A549 (cell line): ENCODE results near the gene TBL1X. TPM values are rescaled to one million over a fixed set of nuclear protein-coding genes. Genes with fewer than 3 reads are reported as not detected.

Experiments
- ATAC-seq, 2 experiments: fragments of 200-7000 bp in 1 of 2; fragments of >200 bp in 1 of 2; cut with Nextera tagmentation in 1 of 2; cut with Tn5 transposase in 1 of 2; 3 replicates each; pipeline versions ENCODE4 v1.8.0 to v1.9.1; 2018 to 2020; ENCODE audit warnings: mild to moderate bottlenecking in 1 of 2, moderate library complexity in 1 of 2
- CTCF ChIA-PET: fragments of 300-600 bp; sonication (Branson Sonifier 250); formaldehyde crosslinking; extraction: SDS; loops from one replicate; lab custom pipeline; 2021; ENCODE audit warnings: antibody characterized with exemption, inconsistent platforms; lab: Yijun Ruan, JAX
- POLR2A ChIA-PET: fragments of 350-600 bp; formaldehyde crosslinking; extraction: SDS; loops from one replicate; lab custom pipeline; 2021; ENCODE audit warnings: antibody characterized with exemption, inconsistent platforms; lab: Yijun Ruan, JAX
- DNase-seq, 2 experiments: peaks; one replicate each; pipeline versions ENCODE4 v3.0.0 to v3.0.0-alpha.2; 2011 to 2016; ENCODE audit warnings: low read depth in 1 of 2, low spot score in 1 of 2
- FAIRE-seq: peaks from 2 replicates; lab custom pipeline; 2011; peaks lifted over from hg19 to GRCh38; lab: Jason Lieb, UNC
- H3K27ac ChIP-seq, 2 experiments: fragments of >200 bp; sonication (Bioruptor Twin); formaldehyde crosslinking; 3 replicates each; pipeline ENCODE4 v1.5.1; 2016 to 2017
- H3K4me1 ChIP-seq: fragments of >200 bp; sonication (Bioruptor Twin); formaldehyde crosslinking; 3 replicates; pipeline ENCODE4 v1.6.1; 2016
- H3K4me2 ChIP-seq: fragments of >200 bp; sonication (Bioruptor Twin); formaldehyde crosslinking; 3 replicates; pipeline ENCODE4 v1.6.1; 2016
- H3K4me3 ChIP-seq: fragments of >200 bp; sonication (Bioruptor Twin); formaldehyde crosslinking; 3 replicates; pipeline ENCODE4 v1.5.1; 2016
- H3K9me3 ChIP-seq: fragments of >200 bp; sonication (Bioruptor Twin); formaldehyde crosslinking; 3 replicates; pipeline ENCODE4 v1.6.1; 2016
- BHLHE40 ChIP-seq: IDR thresholded peaks from 2 replicates; pipeline ENCODE4 v1.6.1; 2012; ENCODE audit warnings: low read depth, low read length, inconsistent platforms
- CHD2 ChIP-seq: fragments of 150-350 bp; IDR thresholded peaks from 2 replicates; pipeline ENCODE4 v1.6.1; 2014; ENCODE audit warnings: low read length; ENCODE audit not compliant: partially characterized antibody
- CHD4 ChIP-seq: fragments of 200-600 bp; sonication (generic); IDR thresholded peaks from 2 replicates; pipeline ENCODE4 v1.6.1; 2016; ENCODE audit warnings: antibody characterized with exemption, mild to moderate bottlenecking, borderline replicate concordance
- EHF ChIP-seq: fragments of 250-450 bp; sonication (Bioruptor Pico); IDR thresholded peaks from 2 replicates; pipeline ENCODE4 v1.5.0; 2020; ENCODE audit warnings: mild to moderate bottlenecking
- EHMT2 ChIP-seq: fragments of 200-600 bp; sonication (generic); IDR thresholded peaks from 2 replicates; pipeline ENCODE4 v1.6.1; 2016; ENCODE audit warnings: antibody characterized with exemption, low read depth, mild to moderate bottlenecking, moderate library complexity
- EP300 ChIP-seq, 2 experiments: fragments of >200 bp; sonication (Bioruptor Twin); formaldehyde crosslinking; IDR thresholded peaks; 2 replicates in 1 of 2; 3 replicates in 1 of 2; pipeline ENCODE4 v1.6.1; 2016 to 2017
- FOSB ChIP-seq: fragments of 250-450 bp; sonication (Bioruptor Pico); IDR thresholded peaks from 2 replicates; pipeline ENCODE4 v1.5.0; 2020; ENCODE audit warnings: mild to moderate bottlenecking, moderate library complexity
- FOSL2 ChIP-seq, 2 experiments: fragments of 450-650 bp in 1 of 2; fragments of >200 bp in 1 of 2; sonication (Bioruptor Twin) in 1 of 2; formaldehyde crosslinking; IDR thresholded peaks; 2 replicates each; pipeline versions ENCODE4 v1.5.0 to v1.6.1; 2016 to 2020; ENCODE audit warnings: mild to moderate bottlenecking in 1 of 2, moderate library complexity in 1 of 2
- HDAC2 ChIP-seq: fragments of 200-600 bp; sonication (generic); IDR thresholded peaks from 2 replicates; pipeline ENCODE4 v1.6.1; 2016
- HOXB5 ChIP-seq: fragments of 250-450 bp; sonication (Bioruptor Pico); IDR thresholded peaks from 2 replicates; pipeline ENCODE4 v1.5.0; 2020; ENCODE audit warnings: mild to moderate bottlenecking, moderate library complexity
- JUNB ChIP-seq: fragments of >200 bp; sonication (Bioruptor Twin); formaldehyde crosslinking; IDR thresholded peaks from 2 replicates; pipeline ENCODE4 v1.6.1; 2016
- MYC ChIP-seq: IDR thresholded peaks from 2 replicates; pipeline ENCODE4 v1.6.1; 2012; ENCODE audit warnings: mild to moderate bottlenecking, inconsistent platforms, low read length, improper control_type of control experiment, borderline replicate concordance
- NPAS2 ChIP-seq: fragments of 250-450 bp; sonication (Bioruptor Pico); IDR thresholded peaks from 2 replicates; pipeline ENCODE4 v1.8.0; 2022; ENCODE audit warnings: mild to moderate bottlenecking, moderate library complexity, borderline replicate concordance
- POLR2A ChIP-seq: IDR thresholded peaks from 2 replicates; pipeline ENCODE4 v1.6.1; 2012; ENCODE audit warnings: mild to moderate bottlenecking, low read length
- RFX5 ChIP-seq: fragments of 450-650 bp; IDR thresholded peaks from 2 replicates; pipeline ENCODE4 v1.7.1; 2014; ENCODE audit warnings: antibody characterized with exemption, mild to moderate bottlenecking, moderate library complexity
- RNF2 ChIP-seq: fragments of 200-600 bp; sonication (generic); IDR thresholded peaks from 2 replicates; pipeline ENCODE4 v1.6.1; 2016; ENCODE audit warnings: low read depth, mild to moderate bottlenecking, antibody characterized with exemption, moderate library complexity, borderline replicate concordance
- TFCP2L1 ChIP-seq: fragments of 250-450 bp; sonication (Bioruptor Pico); IDR thresholded peaks from 2 replicates; pipeline ENCODE4 v1.5.0; 2021; ENCODE audit warnings: mild to moderate bottlenecking
- TP53 ChIP-seq: fragments of 250-450 bp; sonication (Bioruptor Pico); IDR thresholded peaks from 2 replicates; pipeline ENCODE4 v1.5.0; 2021; ENCODE audit warnings: mild to moderate bottlenecking, moderate library complexity
- ZFP36 ChIP-seq: fragments of 450-650 bp; IDR thresholded peaks from 2 replicates; pipeline ENCODE4 v1.6.1; 2014; ENCODE audit warnings: borderline replicate concordance; ENCODE audit not compliant: partially characterized antibody
- ZSCAN20 ChIP-seq: fragments of 250-450 bp; sonication (Bioruptor Pico); IDR thresholded peaks from 2 replicates; pipeline ENCODE4 v1.8.0; 2022; ENCODE audit warnings: mild to moderate bottlenecking, moderate library complexity
- WGBS: methylation state at CpG from one replicate; pipeline ENCODE4 v1.1.6; 2017; ENCODE audit errors: missing lambda C conversion rate; 5-methylcytosine and 5-hydroxymethylcytosine counted together
- polyA plus RNA-seq, 4 experiments: library from polyadenylated mRNA; depleted of rRNA in 3 of 4; stranded (reverse); fragments of >200 nt; fragmentation: RNase III in 1 of 4; extraction: RNeasy Plus Mini Kit Qiagen cat#74134 plus additional on column Dnase treatment in 1 of 4; gene quantifications; 2 replicates in 3 of 4; 3 replicates in 1 of 4; pipeline ENCODE4 v1.2.3, GENCODE V29; 2011 to 2017
- TF ChIP-seq, protein P1 (sequence below): fragments of 450-650 bp; IDR thresholded peaks from 2 replicates; pipeline ENCODE4 v1.6.1; 2014; ENCODE audit warnings: antibody characterized with exemption
- TF ChIP-seq, protein P2 (sequence below): fragments of 150-350 bp; IDR thresholded peaks from 2 replicates; pipeline ENCODE4 v1.6.1; 2014; ENCODE audit warnings: low read depth, mild to moderate bottlenecking, low read length
- TF ChIP-seq, protein P3 (sequence below): fragments of >200 bp; sonication (Bioruptor Twin); formaldehyde crosslinking; IDR thresholded peaks from 3 replicates; pipeline ENCODE4 v1.6.1; 2016
- TF ChIP-seq, protein P4 (sequence below): IDR thresholded peaks from 2 replicates; pipeline ENCODE4 v1.6.1; 2012; ENCODE audit warnings: low read depth, borderline replicate concordance

TBL1X gene
- polyA plus RNA-seq, 2 of the 4 experiments (the other 2 are of a cell fraction), result 14.6 to 18.0 TPM

DNA sequence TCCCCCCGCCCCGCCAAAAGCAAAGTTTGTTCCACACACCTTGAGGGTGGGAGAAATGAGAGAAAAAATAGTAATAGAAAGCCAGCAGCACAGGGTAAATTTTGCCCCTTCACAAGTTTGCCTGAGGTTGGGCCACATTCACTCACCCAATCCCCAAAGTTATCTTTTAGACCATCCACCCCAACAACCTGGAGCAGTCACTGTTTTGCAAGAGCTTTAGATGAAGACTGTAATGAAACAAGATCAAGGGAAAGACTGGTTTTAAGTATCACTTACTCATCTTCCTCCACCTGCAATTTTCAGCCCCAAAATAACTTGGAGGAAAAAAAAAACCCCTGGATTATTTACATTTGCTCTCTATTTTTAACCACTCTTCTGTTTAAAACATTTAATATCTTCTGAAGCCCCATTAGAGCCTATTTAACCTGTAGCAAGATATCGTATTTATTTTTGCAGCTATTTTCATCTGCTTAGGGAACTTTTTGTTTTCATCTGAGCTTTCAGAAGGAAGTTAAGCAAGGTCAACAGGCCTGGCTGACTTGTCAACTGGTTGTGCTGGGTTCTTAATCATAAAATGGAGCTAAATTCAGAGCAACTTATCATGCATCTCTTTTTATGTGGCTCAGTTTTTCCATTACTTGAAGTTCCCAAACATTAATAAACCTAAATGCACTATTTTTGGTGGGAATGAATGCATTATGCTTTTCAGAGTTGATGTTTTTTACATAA is 24.6 kb upstream of the TBL1X start:
- Histone ChIP-seq H3K9me3 (no peaks in the 10 kb centered on the region), H3K4me1 (no peaks in the 10 kb centered on the region), H3K27ac (no peak overlapping the region), H3K4me2 (no peak overlapping the region), H3K4me3 (no peak overlapping the region)
- ChIA-PET CTCF (no interaction called here), POLR2A (no interaction called here)
- FAIRE-seq (peak; percentile 85), DNase-seq (no peak), ATAC-seq (no peak)
- no peak for TF ChIP-seq RNF2
- TF ChIP-seq TFCP2L1 (CRISPR knock-in tag), result no peak
- TF ChIP-seq, protein P1, sequence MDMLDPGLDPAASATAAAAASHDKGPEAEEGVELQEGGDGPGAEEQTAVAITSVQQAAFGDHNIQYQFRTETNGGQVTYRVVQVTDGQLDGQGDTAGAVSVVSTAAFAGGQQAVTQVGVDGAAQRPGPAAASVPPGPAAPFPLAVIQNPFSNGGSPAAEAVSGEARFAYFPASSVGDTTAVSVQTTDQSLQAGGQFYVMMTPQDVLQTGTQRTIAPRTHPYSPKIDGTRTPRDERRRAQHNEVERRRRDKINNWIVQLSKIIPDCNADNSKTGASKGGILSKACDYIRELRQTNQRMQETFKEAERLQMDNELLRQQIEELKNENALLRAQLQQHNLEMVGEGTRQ, result no peak
- no peak for TF ChIP-seq CHD4
- TF ChIP-seq TP53, result no peak
- no peak for TF ChIP-seq EHMT2
- no peak for TF ChIP-seq EP300 (IDR thresholded peaks at IDR 0.05)
- no peak for TF ChIP-seq JUNB
- TF ChIP-seq ZFP36, result no peak
- TF ChIP-seq RFX5, result no peak
- TF ChIP-seq, protein P2, sequence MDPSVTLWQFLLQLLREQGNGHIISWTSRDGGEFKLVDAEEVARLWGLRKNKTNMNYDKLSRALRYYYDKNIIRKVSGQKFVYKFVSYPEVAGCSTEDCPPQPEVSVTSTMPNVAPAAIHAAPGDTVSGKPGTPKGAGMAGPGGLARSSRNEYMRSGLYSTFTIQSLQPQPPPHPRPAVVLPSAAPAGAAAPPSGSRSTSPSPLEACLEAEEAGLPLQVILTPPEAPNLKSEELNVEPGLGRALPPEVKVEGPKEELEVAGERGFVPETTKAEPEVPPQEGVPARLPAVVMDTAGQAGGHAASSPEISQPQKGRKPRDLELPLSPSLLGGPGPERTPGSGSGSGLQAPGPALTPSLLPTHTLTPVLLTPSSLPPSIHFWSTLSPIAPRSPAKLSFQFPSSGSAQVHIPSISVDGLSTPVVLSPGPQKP, result no peak
- TF ChIP-seq FOSL2 (IDR thresholded peaks at IDR 0.05), result no peak
- TF ChIP-seq FOSL2 (CRISPR knock-in tag; IDR thresholded peaks at IDR 0.05), result no peak
- TF ChIP-seq ZSCAN20, result no peak
- TF ChIP-seq, protein P3, sequence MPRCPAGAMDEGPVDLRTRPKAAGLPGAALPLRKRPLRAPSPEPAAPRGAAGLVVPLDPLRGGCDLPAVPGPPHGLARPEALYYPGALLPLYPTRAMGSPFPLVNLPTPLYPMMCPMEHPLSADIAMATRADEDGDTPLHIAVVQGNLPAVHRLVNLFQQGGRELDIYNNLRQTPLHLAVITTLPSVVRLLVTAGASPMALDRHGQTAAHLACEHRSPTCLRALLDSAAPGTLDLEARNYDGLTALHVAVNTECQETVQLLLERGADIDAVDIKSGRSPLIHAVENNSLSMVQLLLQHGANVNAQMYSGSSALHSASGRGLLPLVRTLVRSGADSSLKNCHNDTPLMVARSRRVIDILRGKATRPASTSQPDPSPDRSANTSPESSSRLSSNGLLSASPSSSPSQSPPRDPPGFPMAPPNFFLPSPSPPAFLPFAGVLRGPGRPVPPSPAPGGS, result no peak
- no peak for TF ChIP-seq FOSB (CRISPR knock-in tag)
- no peak for TF ChIP-seq CHD2
- no peak for TF ChIP-seq HDAC2
- no peak for TF ChIP-seq NPAS2 (CRISPR knock-in tag)
- no peak for TF ChIP-seq BHLHE40
- no peak for TF ChIP-seq MYC
- WGBS, result 79% methylated on average over 3 of the region's 3 CpGs

DNA sequence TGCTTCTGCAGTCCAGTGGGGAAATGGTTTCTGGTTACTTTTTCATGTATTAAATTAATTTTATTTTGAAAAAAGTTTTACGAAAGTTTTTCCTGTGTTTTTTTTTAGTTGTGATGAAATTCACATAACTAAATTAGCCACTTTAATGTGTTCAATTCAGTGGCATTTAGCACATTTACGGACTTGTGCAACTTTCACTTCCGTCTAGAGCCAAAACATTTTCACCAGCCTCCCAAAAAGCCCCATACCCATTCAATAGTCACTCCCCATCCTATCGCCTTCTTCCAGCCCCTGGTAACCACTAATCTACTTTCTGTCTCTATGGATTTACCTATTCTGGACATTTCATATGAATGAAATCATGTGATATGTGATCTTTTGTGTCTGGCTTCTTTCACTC is 22.8 kb upstream of the TBL1X start:
- Histone ChIP-seq H3K9me3 (no peaks in the 10 kb centered on the region), H3K4me2 (no peak overlapping the region), H3K4me3 (no peak overlapping the region), H3K27ac (no peak overlapping the region), H3K4me1 (no peaks in the 10 kb centered on the region)
- 70% methylated on average over 4 of the region's 4 CpGs for WGBS
- ChIA-PET CTCF (no interaction called here), POLR2A (no interaction called here)
- FAIRE-seq (no peak), DNase-seq (no peak), ATAC-seq (no peak)
- TF ChIP-seq EHF (CRISPR knock-in tag) (no peak), POLR2A (no peak), ZFP36 (no peak), HOXB5 (no peak)
- TF ChIP-seq, protein P4, sequence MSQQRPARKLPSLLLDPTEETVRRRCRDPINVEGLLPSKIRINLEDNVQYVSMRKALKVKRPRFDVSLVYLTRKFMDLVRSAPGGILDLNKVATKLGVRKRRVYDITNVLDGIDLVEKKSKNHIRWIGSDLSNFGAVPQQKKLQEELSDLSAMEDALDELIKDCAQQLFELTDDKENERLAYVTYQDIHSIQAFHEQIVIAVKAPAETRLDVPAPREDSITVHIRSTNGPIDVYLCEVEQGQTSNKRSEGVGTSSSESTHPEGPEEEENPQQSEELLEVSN, result no peak
